Calu3 (cell line): ENCODE results near the gene ODR4. TPM values are rescaled to one million over a fixed set of nuclear protein-coding genes. Genes with fewer than 3 reads are reported as not detected.

ENCODE experiments used
- BruUV-seq: library from RNA; stranded (reverse); fragments of 400-500 nt; replicated peaks from 2 replicates; lab custom pipeline; 2021; lab: Mats Ljungman, UMichigan
- CTCF ChIA-PET: fragments of 300-600 bp; sonication (Branson Sonifier 250); formaldehyde crosslinking; loops from one replicate; lab custom pipeline; 2022; ENCODE audit warnings: antibody characterized with exemption; lab: Charles Lee
- DNase-seq: peaks from one replicate; pipeline ENCODE4 v3.0.0; 2022
- H3K27ac Mint-ChIP-seq: one replicate; pipeline ENCODE4 v1.8.0; 2022; ENCODE audit warnings: mixed read lengths; ENCODE audit not compliant: unreplicated experiment
- H3K27me3 Mint-ChIP-seq: one replicate; pipeline ENCODE4 v1.8.0; 2022; ENCODE audit warnings: mixed read lengths; ENCODE audit not compliant: unreplicated experiment
- H3K36me3 Mint-ChIP-seq: one replicate; pipeline ENCODE4 v1.8.0; 2022; ENCODE audit warnings: mild to moderate bottlenecking, moderate library complexity, mixed read lengths; ENCODE audit not compliant: insufficient read depth, unreplicated experiment
- H3K4me1 Mint-ChIP-seq: one replicate; pipeline ENCODE4 v1.8.0; 2022; ENCODE audit warnings: mild to moderate bottlenecking, low read depth, mixed read lengths; ENCODE audit not compliant: unreplicated experiment
- H3K4me3 Mint-ChIP-seq: one replicate; pipeline ENCODE4 v1.8.0; 2022; ENCODE audit warnings: mild to moderate bottlenecking, low read depth, moderate library complexity, mixed read lengths; ENCODE audit not compliant: unreplicated experiment
- H3K9me3 Mint-ChIP-seq: one replicate; pipeline ENCODE4 v1.8.0; 2022; ENCODE audit warnings: low read depth, mixed read lengths; ENCODE audit not compliant: unreplicated experiment
- CTCF ChIP-seq: fragments of 200-600 bp; IDR thresholded peaks from one replicate; pipeline ENCODE4 v1.8.0; 2022; ENCODE audit warnings: antibody characterized with exemption; ENCODE audit not compliant: unreplicated experiment
- intact Hi-C: fragments of 100-400 bp; cut with micrococcal nuclease; formaldehyde crosslinking; loops from one replicate; pipeline ENCODE4 v1.10.0; 2022; ENCODE audit not compliant: unreplicated experiment
- total RNA-seq: library from RNA; stranded (reverse); gene quantifications from 2 replicates; pipeline ENCODE4 v1.2.3, GENCODE V29; 2022

ODR4 gene
- total RNA-seq, 1 experiment from 2014 or later = 29.6 TPM

- Mint-ChIP-seq H3K9me3 (no peaks in the 10 kb centered on the region), H3K27ac (no peak overlapping the region), H3K27me3 (no peaks in the 10 kb centered on the region), H3K36me3 (peaks cover 14% of the 10 kb centered on the region), H3K4me3 (no peak overlapping the region), H3K4me1 (no peaks in the 10 kb centered on the region)
- DNase-seq = no peak
- TF ChIP-seq CTCF = no peak
- CTCF ChIA-PET = interaction anchor here (1.2 kb wide), 1 partner anchor 29 kb away, joined by 5 read pairs; the partner anchor contains the start of genes ODR4 and TPR
- intact Hi-C loops = loop anchor here (5.0 to 10.0 kb wide), 4 partner anchors 204 to 574 kb away; partner anchors contain the start of gene PTGS2
- no TSS peak for BruUV-seq
Measured at GRCh38 chr1:186403632-186404031, 28.0 kb downstream of the ODR4 start.

GRCh38 chr1:186404454-186405051, 28.9 kb downstream of the ODR4 start:
- Mint-ChIP-seq H3K9me3 (no peaks in the 10 kb centered on the region), H3K36me3 (peaks cover 14% of the 10 kb centered on the region), H3K27ac (no peak overlapping the region), H3K4me3 (no peak overlapping the region), H3K4me1 (no peaks in the 10 kb centered on the region), H3K27me3 (no peaks in the 10 kb centered on the region)
- BruUV-seq = no TSS peak
- TF ChIP-seq CTCF = peak; percentile 59
- CTCF ChIA-PET = interaction anchor here (0.6 to 1.2 kb wide), 4 partner anchors 12 to 807 kb away, joined by 3 to 5 read pairs (median 5); partner anchors contain the start of genes ODR4 and TPR
- peak; percentile 13 for DNase-seq
- intact Hi-C loops = loop anchor here (5.0 to 10.0 kb wide), 4 partner anchors 203 to 573 kb away; partner anchors contain the start of gene PTGS2

- Mint-ChIP-seq H3K27ac (no peak overlapping the region), H3K9me3 (no peaks in the 10 kb centered on the region), H3K36me3 (peaks cover 10% of the 10 kb centered on the region), H3K4me3 (no peak overlapping the region), H3K4me1 (no peaks in the 10 kb centered on the region), H3K27me3 (no peaks in the 10 kb centered on the region)
- BruUV-seq = no TSS peak
- intact Hi-C loops = loop anchor here (10.0 kb wide), 1 partner anchor 396 kb away; no protein-coding TSS in a partner anchor
- DNase-seq = no peak
- CTCF ChIA-PET = interaction anchor here (0.7 kb wide), 3 partner anchors 244 to 630 kb away, joined by 4 read pairs; no protein-coding TSS in a partner anchor
- no peak for TF ChIP-seq CTCF
Measured at GRCh38 chr1:186409091-186409490, 33.5 kb downstream of the ODR4 start.

GRCh38 chr1:186413319-186413718, 37.7 kb downstream of the ODR4 start:
- DNase-seq = no peak
- Mint-ChIP-seq H3K27ac (no peak overlapping the region), H3K4me1 (no peaks in the 10 kb centered on the region), H3K9me3 (no peaks in the 10 kb centered on the region), H3K27me3 (no peaks in the 10 kb centered on the region), H3K4me3 (no peak overlapping the region), H3K36me3 (peaks cover 5% of the 10 kb centered on the region)
- TF ChIP-seq CTCF = no peak
- intact Hi-C loops = no loop called here
- CTCF ChIA-PET = no interaction called here
- no TSS peak for BruUV-seq
